ENCODE results near the gene LIN37.

Gene LIN37

GRCh38 chr19:35736913-35737886 lies 11.2 kb upstream of the LIN37 start:
- no peak for FAIRE-seq

- FAIRE-seq: no peak
Measured at GRCh38 chr19:35738021-35738886, 10.1 kb upstream of the LIN37 start.

GRCh38 chr19:35738887-35739229 lies 9.5 kb upstream of the LIN37 start:
- no peak for FAIRE-seq

GRCh38 chr19:35739275-35740107 lies 8.9 kb upstream of the LIN37 start:
- no peak for FAIRE-seq

- FAIRE-seq: no peak
Measured at GRCh38 chr19:35740108-35740422, 8.3 kb upstream of the LIN37 start.

- no peak for FAIRE-seq
Measured at GRCh38 chr19:35740423-35741202, 7.8 kb upstream of the LIN37 start.

- no peak for FAIRE-seq
Measured at GRCh38 chr19:35741203-35741515, 7.2 kb upstream of the LIN37 start.

GRCh38 chr19:35742121-35742724 lies 6.2 kb upstream of the LIN37 start, which contains the start of gene IGFLR1:
IGFLR1 (minus strand) TSS chr19:35742452; CDS start chr19:35741180, 1,272 bp downstream.
- no peak for FAIRE-seq

GRCh38 chr19:35743640-35744429 lies 4.5 kb upstream of the LIN37 start:
- FAIRE-seq: no peak

GRCh38 chr19:35744430-35745327 lies 3.7 kb upstream of the LIN37 start:
- FAIRE-seq: no peak

GRCh38 chr19:35745328-35746086 lies 2.9 kb upstream of the LIN37 start, which contains the start of the genes PSENEN and U2AF1L4:
PSENEN (plus strand) TSS chr19:35745651; CDS start chr19:35745931, 280 bp downstream.
U2AF1L4 (minus strand) TSS chr19:35745418; CDS start chr19:35745391, 27 bp downstream.
- FAIRE-seq: peak; percentile 36

GRCh38 chr19:35746087-35746462 lies 2.3 kb upstream of the LIN37 start:
- FAIRE-seq: no peak

- no peak for FAIRE-seq
Measured at GRCh38 chr19:35746531-35746930, 1.8 kb upstream of the LIN37 start.

GRCh38 chr19:35750167-35750566 lies 1.8 kb downstream of the LIN37 start:
- no peak for FAIRE-seq

- FAIRE-seq: no peak
Measured at GRCh38 chr19:35751839-35752745, 3.7 kb downstream of the LIN37 start.

- no peak for FAIRE-seq
Measured at GRCh38 chr19:35752746-35753350, 4.5 kb downstream of the LIN37 start.
